ENCODE results near the gene RYR1.
"Not testable (repeated sequence)": the region's sequence is repeated elsewhere in the genome, so short reads cannot be mapped to it uniquely, and the experiment has no call there.

Gene RYR1

DNA sequence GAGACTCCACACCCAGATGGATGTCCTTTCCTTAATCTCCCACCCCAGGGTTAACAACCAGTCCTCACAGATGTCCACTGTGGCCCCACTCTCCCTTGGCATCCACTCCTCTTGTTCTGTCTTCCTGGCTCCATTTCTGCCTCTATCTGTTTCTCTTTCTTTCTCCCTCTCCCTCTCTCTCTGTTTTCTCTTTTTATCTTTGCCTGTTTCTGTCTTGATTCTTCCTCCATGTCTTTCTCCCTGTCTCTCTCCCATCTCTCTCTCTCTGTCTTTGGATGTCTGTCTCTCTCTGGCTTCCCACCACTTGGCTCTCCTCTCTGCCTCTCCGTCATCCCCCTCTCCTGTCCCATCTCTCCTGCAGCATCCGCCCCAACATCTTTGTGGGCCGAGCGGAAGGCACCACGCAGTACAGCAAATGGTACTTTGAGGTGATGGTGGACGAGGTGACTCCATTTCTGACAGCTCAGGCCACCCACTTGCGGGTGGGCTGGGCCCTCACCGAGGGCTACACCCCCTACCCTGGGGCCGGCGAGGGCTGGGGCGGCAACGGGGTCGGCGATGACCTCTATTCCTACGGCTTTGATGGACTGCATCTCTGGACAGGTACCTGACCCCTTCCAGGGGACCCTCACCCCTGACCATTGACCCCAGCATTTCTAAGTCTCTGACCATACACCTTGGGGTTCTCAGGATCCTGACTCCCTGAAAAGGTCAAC is 24.4 kb downstream of the RYR1 start:
- no peak for DNase-seq (ENCODE audit: low read depth)

DNA sequence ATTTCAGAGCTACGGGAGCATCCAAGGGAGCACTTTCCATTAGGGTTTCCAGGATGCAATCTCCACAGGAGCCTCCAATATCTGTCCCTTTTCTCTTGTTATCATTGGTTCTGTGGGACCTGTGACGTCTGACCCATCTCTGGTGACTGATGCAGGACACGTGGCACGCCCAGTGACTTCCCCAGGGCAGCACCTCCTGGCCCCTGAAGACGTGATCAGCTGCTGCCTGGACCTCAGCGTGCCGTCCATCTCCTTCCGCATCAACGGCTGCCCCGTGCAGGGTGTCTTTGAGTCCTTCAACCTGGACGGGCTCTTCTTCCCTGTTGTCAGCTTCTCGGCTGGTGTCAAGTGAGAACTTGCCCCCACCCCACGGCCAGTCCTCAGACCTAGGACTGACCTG is 25.5 kb downstream of the RYR1 start:
- DNase-seq (ENCODE audit: low read depth) = no peak

DNA sequence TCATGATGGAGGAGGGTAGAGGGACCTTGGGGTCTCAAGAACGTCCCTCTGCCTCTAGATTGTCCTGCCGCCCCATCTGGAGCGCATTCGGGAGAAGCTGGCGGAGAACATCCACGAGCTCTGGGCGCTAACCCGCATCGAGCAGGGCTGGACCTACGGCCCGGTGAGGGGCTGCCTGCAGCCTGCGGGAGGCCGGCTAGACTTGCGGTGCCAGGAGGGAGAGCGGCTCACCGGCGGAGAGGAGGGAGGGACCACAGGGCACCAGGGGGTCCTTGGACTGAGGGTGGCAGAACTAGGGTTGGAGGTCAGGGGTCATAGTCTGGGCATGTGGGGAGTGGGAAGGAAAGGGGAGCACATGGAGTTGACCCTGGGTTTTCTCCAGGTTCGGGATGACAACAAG is 29.9 kb downstream of the RYR1 start:
- DNase-seq (ENCODE audit: low read depth) = no peak

DNA sequence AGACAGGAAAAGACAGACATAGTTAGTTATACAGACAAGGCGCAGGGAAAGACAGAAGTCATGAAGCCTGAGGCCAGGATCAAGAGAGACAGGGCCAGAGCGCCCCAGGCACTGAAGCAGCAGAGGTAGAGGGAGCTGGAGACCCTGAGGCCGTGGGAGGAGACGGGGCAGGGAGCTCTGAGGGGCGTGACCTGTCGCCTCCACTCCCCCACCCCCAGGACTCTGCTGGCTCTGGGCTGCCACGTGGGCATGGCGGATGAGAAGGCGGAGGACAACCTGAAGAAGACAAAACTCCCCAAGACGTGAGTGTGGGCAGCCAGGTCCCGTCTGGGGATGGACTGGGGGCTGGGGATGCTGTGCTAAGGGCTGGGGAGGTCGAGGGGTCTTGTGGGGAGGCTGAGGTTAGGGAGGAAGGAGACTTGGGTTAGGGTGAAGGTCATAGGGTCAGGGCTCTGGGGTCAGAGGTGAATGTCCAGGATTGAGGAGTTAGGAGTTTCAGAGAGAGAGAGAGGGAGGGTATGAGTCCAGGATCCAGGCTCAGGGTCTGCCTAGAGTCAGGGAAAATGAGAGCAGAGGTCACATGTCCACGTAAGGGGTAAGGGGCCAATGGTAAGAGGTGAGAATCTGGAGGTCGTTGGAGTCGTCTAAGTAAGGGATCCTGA is 31.1 kb downstream of the RYR1 start:
- DNase-seq (ENCODE audit: low read depth) = no peak

DNA sequence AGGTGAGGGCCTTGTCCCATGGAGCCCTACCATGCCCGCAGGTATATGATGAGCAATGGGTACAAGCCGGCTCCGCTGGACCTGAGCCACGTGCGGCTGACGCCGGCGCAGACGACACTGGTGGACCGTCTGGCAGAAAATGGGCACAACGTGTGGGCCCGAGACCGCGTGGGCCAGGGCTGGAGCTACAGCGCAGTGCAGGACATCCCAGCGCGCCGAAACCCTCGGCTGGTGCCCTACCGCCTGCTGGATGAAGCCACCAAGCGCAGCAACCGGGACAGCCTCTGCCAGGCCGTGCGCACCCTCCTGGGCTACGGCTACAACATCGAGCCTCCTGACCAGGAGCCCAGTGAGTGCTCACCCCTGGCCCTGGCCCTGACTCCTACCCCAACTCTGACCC is 32.6 kb downstream of the RYR1 start:
- DNase-seq (ENCODE audit: low read depth) = no peak

DNA sequence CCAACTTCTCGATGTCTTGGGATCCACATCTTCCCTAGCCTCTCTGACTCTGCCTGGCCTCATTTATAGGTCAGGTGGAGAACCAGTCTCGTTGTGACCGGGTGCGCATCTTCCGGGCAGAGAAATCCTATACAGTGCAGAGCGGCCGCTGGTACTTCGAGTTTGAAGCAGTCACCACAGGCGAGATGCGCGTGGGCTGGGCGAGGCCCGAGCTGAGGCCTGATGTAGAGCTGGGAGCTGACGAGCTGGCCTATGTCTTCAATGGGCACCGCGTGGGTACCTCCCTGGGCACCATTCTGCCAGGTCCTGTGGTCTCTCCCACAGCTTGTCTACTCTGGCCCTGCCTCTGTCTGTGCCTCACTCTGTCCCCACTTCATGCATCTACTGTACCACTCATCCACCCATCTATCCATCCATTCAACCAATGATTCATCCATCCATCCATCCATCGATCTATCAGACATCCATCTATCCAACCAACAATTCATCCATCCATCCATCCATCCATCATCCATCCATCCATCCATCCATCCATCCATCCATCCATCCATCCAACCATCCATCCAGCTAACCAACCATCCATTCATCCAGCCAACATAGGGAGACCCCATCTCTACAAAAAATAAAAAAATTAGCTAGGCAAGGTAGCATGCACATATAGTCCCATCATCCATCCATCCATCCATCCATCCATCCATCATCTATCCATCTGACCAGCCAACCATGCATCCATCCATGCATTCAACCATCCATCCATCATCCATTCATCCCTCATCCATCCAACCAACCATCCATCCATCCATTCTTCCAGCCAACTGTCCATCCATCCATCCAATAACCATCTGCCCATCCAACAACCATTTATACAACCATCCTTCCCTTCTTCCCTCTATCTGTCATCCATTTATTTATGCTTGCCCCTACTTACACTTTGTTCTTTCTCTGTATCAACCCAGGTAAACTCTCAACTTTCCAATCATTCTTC is 34.3 kb downstream of the RYR1 start:
- DNase-seq (ENCODE audit: low read depth) = no peak

DNA sequence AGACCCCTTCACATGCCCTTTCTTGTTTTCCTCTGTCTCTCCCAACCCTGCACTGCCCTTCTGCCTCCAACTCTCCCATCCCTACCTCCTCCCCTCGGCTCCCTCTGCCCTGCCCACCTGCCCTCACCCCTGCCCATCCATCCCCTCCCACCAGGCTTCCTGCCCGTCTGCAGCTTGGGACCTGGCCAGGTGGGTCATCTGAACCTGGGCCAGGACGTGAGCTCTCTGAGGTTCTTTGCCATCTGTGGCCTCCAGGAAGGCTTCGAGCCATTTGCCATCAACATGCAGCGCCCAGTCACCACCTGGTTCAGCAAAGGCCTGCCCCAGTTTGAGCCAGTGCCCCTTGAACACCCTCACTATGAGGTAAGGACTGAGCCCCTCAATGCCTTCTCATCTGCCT is 35.7 kb downstream of the RYR1 start:
- DNase-seq (ENCODE audit: low read depth) = no peak

DNA sequence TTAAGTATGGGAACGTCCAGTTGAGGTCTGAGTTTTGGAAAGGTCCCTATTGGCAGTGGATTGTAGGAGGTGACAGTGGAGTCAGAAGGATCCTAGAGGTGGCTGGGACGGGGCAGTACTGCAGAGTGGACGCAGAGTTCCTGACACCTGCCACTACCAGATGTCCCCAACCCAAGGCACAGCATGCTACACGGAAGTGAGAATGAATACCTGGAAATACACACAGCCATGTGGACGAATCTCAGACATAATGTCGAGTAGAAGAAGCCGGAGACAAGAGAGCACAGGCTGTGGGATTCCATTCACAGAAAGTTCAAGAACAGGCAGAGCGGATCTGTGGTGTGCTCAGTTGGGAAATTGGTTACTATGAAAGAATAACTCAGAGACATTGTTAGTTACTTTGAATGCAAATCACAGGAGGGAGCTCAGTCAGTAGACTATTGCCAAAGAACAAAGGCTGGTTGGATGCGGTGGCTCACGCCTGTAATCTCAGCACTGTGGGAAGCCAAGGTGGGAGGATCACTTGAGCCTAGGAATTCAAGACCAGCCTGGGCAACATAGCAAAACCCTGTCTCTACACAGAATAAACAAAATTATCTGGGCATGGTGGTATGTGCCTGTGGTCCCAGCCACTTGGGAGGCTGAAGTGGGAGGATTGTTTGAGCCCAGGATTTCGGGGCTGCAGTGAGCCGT is 37.4 kb downstream of the RYR1 start:
- DNase-seq (ENCODE audit: low read depth) = no peak

DNA sequence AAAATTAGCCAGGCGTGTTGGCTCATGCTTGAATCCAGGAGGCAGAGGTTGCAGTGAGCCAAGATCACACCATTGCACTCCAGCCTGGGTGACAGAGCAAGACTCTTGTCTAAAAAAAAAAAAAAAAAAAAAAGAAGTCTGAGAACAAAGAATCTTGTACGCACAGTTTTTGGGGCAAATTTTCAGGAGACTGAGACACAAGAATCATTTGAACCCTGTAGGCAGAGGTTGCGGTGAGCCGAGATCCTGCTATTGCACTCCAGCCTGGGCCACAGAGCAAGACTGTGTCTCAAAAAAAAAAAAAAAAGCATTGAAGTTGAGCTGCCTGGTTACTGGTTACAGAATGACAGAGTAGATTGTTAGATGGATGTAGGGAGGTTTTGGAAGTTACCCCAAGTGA is 39.2 kb downstream of the RYR1 start:
- not testable (repeated sequence) for DNase-seq (ENCODE audit: low read depth)

DNA sequence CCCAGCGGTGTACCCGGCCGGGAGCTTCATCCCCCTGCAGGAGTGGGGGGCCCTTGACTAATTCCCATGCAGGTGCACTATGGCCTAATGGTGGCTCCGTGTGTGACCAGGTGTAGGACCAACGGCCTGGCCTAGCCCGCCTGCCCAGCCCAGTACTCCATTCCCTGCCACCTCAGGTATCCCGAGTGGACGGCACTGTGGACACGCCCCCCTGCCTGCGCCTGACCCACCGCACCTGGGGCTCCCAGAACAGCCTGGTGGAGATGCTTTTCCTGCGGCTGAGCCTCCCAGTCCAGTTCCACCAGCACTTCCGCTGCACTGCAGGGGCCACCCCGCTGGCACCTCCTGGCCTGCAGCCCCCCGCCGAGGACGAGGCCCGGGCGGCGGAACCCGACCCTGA is 39.7 kb downstream of the RYR1 start:
- DNase-seq (ENCODE audit: low read depth) = no peak

DNA sequence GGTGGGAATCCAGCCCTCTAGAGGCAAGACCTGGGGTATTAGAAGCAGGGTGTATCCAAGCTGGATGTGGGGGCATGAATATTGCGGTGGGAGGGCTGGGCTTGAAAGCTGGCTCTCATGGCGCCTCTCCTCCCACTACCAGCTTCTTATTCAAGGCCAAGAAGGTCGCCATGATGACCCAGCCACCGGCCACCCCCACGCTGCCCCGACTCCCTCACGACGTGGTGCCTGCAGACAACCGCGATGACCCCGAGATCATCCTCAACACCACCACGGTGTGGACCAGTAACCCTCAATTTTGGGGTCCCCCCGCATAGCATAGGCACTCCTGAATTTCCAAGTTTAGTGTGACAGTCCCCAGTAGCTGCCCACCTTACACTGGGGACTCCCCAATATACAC is 41.7 kb downstream of the RYR1 start:
- no peak for DNase-seq (ENCODE audit: low read depth)

DNA sequence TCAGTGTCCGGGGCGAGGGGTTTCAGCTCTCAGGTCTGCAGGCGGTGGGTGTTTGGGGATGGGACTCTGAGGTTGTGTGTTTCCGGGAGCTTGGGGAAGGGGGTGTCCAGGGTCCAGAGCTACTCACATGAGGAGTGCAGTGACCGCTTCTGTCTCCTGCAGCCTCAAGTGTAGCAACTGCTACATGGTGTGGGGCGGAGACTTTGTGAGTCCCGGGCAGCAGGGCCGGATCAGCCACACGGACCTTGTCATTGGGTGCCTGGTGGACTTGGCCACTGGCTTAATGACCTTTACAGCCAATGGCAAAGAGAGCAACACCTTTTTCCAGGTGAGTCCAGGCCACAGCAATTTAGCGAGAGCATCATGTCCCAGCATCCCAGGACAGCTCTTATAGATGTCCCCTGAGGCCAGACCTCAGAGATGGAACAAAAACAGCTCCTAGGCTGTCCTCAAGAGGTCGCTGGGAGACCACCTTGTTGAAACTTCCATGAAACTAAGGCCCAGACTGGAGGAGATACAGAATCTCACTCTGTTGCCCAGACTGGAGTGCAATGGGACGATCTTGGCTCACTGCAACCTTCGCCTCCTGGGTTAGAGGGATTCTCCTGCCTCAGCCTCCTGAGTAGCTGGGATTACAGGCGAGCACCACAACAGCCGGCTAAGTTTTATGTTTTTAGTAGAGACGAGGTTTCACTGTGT is 44.9 kb downstream of the RYR1 start:
- DNase-seq (ENCODE audit: low read depth) = no peak

DNA sequence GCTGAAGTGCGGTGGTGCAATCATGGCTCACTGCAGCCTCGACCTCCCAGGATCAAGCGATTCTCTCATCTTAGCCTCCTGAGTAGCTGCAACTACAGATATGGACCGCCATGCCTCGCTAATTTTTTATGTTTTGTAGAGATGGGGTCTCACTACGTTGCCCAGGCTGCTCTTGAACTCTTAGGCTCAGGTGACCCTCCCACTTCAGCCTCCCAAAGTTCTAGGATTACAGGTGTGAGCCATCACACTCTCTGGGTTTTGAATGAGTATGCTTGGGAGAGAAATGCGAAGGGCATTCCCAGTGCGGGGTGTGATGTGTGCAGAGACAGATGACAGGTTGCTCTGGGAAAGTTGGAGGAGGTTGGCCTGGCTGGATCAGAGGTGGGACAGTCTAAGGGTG is 49.0 kb downstream of the RYR1 start:
- no peak for DNase-seq (ENCODE audit: low read depth)

DNA sequence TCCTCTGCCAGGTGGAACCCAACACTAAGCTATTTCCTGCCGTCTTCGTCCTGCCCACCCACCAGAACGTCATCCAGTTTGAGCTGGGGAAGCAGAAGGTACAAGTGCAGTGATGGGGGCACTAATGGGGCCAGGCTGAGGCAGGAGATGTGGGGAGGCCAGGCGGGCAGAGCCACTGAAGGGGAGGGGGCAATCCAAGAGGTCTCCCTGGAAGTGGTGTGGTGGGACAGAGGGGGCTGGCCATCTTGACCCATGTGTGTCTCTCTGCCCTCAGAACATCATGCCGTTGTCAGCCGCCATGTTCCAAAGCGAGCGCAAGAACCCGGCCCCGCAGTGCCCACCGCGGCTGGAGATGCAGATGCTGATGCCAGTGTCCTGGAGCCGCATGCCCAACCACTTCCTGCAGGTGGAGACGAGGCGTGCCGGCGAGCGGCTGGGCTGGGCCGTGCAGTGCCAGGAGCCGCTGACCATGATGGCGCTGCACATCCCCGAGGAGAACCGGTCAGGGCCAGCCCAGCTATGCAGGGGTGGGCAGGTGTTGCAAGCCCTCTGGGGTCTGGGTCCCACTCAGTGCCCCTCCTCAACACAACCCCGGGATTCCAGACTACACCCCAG is 49.6 kb downstream of the RYR1 start:
- no peak for DNase-seq (ENCODE audit: low read depth)

DNA sequence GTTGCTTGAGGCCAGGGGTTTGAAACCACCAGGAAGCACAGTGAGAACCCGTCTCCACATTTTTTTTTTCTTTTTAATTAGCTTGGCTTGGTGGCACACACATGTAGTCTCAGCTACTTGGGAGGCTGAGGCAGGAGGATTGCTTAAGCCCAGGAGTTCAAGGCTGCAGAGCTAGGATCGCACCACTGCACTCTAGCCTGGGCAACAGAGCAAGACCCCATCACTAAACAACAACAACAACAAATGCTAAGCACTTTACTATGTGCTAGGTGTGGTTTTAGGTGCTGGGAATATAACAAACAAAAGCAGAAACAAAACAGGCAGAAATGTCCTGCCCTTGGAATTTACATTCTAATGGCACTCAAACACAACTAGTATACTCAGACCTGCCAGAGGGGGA is 51.3 kb downstream of the RYR1 start:
- DNase-seq (ENCODE audit: low read depth) = no peak

DNA sequence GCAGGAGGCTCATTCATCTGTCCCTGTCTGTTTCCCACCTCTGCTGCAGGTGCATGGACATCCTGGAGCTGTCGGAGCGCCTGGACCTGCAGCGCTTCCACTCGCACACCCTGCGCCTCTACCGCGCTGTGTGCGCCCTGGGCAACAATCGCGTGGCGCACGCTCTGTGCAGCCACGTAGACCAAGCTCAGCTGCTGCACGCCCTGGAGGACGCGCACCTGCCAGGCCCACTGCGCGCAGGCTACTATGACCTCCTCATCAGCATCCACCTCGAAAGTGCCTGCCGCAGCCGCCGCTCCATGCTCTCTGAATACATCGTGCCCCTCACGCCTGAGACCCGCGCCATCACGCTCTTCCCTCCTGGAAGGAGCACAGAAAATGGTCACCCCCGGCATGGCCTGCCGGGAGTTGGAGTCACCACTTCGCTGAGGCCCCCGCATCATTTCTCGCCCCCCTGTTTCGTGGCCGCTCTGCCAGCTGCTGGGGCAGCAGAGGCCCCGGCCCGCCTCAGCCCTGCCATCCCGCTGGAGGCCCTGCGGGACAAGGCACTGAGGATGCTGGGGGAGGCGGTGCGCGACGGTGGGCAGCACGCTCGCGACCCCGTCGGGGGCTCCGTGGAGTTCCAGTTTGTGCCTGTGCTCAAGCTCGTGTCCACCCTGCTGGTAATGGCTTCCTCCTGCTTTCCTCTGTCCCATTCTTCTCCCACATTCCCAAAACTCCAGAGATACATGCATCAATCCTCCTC is 52.2 kb downstream of the RYR1 start:
- DNase-seq (ENCODE audit: low read depth) = no peak

DNA sequence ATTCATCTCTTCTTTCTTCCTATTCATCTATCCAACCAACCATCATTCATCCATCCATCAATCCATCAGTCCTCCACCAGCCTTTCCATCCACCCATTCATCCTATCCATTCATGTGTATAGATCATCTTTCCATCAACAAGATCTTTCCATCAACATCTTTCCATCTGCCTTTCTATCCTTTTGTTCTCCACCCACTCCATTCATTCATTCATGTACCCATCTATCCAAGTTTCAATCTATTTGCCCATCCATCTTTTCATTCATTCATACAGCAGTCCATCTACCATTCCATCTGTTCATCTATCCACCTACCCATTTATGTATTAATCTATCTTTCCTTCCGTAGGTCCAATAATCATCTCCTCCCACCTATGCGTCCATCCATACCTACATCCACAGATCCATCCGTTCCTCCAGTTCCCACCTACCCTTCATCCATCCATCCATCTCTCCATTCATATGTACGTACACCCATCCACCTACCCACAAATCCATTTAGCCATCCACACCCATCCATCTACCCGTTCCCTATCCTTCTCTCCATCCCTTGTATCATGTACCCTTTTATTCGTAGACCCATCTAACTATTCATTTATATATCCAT is 53.3 kb downstream of the RYR1 start:
- no peak for DNase-seq (ENCODE audit: low read depth)

DNA sequence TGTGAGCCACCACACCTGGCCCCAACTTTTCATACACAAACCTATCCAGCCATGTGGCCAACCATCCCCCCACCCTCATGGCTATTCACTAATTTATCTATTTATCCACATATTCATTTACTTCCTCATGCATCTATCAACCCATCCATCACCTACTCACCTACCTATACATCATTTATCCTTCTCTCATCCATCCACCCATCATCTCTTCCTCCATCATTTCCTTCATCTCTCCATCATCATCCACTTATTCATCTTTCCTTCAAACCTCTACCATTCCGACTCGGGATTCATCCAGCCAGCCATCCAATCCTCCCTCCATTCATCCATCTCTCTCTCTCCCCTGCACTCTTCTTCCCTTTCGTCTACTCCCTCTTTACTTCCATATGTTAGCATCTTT is 54.6 kb downstream of the RYR1 start:
- no peak for DNase-seq (ENCODE audit: low read depth)

DNA sequence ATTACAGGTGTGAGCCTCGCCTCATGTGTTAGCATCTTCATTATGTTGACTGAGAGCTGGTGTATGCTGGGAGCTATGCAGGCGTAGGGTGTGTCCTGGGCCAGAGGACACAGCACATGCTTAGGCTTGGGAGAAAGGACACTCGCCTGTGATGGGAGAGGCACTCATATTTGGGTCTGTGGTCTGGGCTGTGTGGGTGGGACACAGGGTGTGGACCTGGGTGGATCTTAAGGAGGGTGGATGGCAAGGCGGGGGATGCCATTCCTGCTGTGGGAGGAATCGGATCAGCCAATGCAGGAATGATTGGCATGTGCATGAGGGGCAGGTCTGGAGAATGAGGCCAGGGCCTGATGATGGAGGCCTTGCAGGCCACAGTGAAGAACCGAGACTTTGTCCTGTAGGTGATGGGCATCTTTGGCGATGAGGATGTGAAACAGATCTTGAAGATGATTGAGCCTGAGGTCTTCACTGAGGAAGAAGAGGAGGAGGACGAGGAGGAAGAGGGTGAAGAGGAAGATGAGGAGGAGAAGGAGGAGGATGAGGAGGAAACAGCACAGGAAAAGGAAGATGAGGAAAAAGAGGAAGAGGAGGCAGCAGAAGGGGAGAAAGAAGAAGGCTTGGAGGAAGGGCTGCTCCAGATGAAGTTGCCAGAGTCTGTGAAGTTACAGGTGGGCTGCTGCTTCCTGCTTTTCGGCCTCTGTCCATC is 55.4 kb downstream of the RYR1 start:
- DNase-seq (ENCODE audit: low read depth) = no peak

Measured in GM04503 (cell line).